Measurements from ENCODE around the gene NXNL2.

DNA sequence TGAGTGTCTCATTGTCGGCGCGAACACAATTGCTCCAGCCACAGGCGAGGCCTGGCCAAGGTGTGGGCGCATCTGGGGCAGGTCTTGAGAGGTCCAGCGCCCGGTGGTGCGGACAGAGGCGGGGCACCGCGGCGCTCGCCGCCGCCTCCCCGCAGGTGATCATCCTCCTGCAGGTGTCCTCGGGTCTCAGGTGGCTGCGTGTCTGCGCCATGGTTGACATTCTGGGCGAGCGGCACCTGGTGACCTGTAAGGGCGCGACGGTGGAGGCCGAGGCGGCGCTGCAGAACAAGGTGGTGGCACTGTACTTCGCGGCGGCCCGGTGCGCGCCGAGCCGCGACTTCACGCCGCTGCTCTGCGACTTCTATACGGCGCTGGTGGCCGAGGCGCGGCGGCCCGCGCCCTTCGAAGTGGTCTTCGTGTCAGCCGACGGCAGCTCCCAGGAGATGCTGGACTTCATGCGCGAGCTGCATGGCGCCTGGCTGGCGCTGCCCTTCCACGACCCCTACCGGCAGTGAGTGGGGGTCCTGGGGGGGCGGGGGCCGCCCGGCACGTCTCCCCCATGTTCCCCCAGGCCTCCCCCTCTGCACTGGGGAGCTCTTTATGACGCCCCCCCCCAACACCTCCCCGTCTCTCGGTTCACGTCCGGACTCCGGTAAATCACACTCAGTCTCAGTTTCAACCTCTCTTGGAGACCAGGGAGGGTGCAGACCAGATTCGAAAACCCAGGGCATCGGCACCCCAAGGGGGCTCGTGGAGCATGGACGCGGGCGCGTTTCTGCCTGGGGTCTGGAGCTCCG, 446 bp downstream of the NXNL2 start:
- no peak for TF ChIP-seq ZNF274 (IDR thresholded peaks at IDR 0.05; ENCODE audit: low read depth, low read length)
- no peak for TF ChIP-seq YY1 (IDR thresholded peaks at IDR 0.05; ENCODE audit: insufficient read depth, insufficient read length)
